HEK293T (cell line): ENCODE measurements around the gene ZDHHC11.
"Not testable (repeated sequence)": the region's sequence is repeated elsewhere in the genome, so short reads cannot be mapped to it uniquely, and the experiment has no call there.

Source experiments
- CTCF ChIA-PET: fragments of 350-600 bp; formaldehyde crosslinking; extraction: SDS; loops from one replicate; lab custom pipeline; 2021; ENCODE audit warnings: antibody characterized with exemption, inconsistent platforms; lab: Yijun Ruan, JAX
- POLR2A ChIA-PET: fragments of 350-600 bp; formaldehyde crosslinking; extraction: SDS; loops from one replicate; lab custom pipeline; 2020; ENCODE audit warnings: antibody characterized with exemption, inconsistent platforms; lab: Yijun Ruan, JAX
- DNase-seq: peaks from one replicate; pipeline ENCODE4 v3.0.0; 2012; ENCODE audit warnings: mixed read lengths; ENCODE audit errors: extremely low spot score
- ARNT ChIP-seq: fragments of 450-650 bp; IDR thresholded peaks from 2 replicates; pipeline ENCODE4 v1.6.1; 2017; ENCODE audit warnings: mild to moderate bottlenecking
- BHLHE40 ChIP-seq: fragments of 450-650 bp; IDR thresholded peaks from 2 replicates; pipeline ENCODE4 v1.6.1; 2016; ENCODE audit warnings: mild to moderate bottlenecking, moderate library complexity, borderline replicate concordance
- CTBP1 ChIP-seq: fragments of 450-650 bp; IDR thresholded peaks from 2 replicates; pipeline ENCODE4 v1.6.1; 2016; ENCODE audit warnings: borderline replicate concordance
- ELF4 ChIP-seq: fragments of 450-650 bp; IDR thresholded peaks from 2 replicates; pipeline ENCODE4 v1.6.1; 2017; ENCODE audit warnings: antibody characterized with exemption
- FOXA1 ChIP-seq: fragments of 450-650 bp; IDR thresholded peaks from 2 replicates; pipeline ENCODE4 v1.6.1; 2016; ENCODE audit warnings: mild to moderate bottlenecking
- FOXK2 ChIP-seq: fragments of 450-650 bp; IDR thresholded peaks from 2 replicates; pipeline ENCODE4 v1.6.1; 2016; ENCODE audit warnings: mild to moderate bottlenecking
- FOXM1 ChIP-seq: fragments of 450-650 bp; IDR thresholded peaks from 2 replicates; pipeline ENCODE4 v1.6.1; 2017; ENCODE audit warnings: mild to moderate bottlenecking, borderline replicate concordance
- HDGF ChIP-seq: fragments of 450-650 bp; IDR thresholded peaks from 2 replicates; pipeline ENCODE4 v1.6.1; 2017; ENCODE audit warnings: antibody characterized with exemption, borderline replicate concordance
- L3MBTL2 ChIP-seq: fragments of 450-650 bp; conservative IDR thresholded peaks from 2 replicates; pipeline ENCODE4 v1.6.1; 2016; ENCODE audit warnings: mild to moderate bottlenecking
- LEF1 ChIP-seq: fragments of 450-650 bp; IDR thresholded peaks from 2 replicates; pipeline ENCODE4 v1.6.1; 2017; ENCODE audit warnings: mild to moderate bottlenecking, borderline replicate concordance
- NFRKB ChIP-seq: fragments of 450-650 bp; IDR thresholded peaks from 2 replicates; pipeline ENCODE4 v1.6.1; 2016; ENCODE audit warnings: mild to moderate bottlenecking, moderate library complexity
- PKNOX1 ChIP-seq: fragments of 450-650 bp; IDR thresholded peaks from 2 replicates; pipeline ENCODE4 v1.6.1; 2016
- SP1 ChIP-seq: fragments of 450-650 bp; IDR thresholded peaks from 2 replicates; pipeline ENCODE4 v1.6.1; 2017
- SUZ12 ChIP-seq: fragments of 450-650 bp; IDR thresholded peaks from 2 replicates; pipeline ENCODE4 v1.6.1; 2016; ENCODE audit warnings: mild to moderate bottlenecking
- TARDBP ChIP-seq: fragments of 450-650 bp; IDR thresholded peaks from 2 replicates; pipeline ENCODE4 v1.6.1; 2016
- ZNF384 ChIP-seq: fragments of 450-650 bp; IDR thresholded peaks from 2 replicates; pipeline ENCODE4 v1.6.1; 2016

The ZDHHC11 gene

GRCh38 chr5:858726-859125, 7.9 kb upstream of the ZDHHC11 start:
- no peak for TF ChIP-seq HDGF
- DNase-seq: no peak
- ChIA-PET CTCF (no interaction called here), POLR2A (interaction anchor here (0.8 kb wide), 1 partner anchor 34 kb away, joined by 3 read pairs; the partner anchor contains the start of gene TRIP13)

GRCh38 chr5:856531-857425, 6.0 kb upstream of the ZDHHC11 start:
- ChIA-PET CTCF (no interaction called here), POLR2A (no interaction called here)
- peak; percentile 94 for TF ChIP-seq TARDBP
- TF ChIP-seq HDGF: no peak
- no peak for DNase-seq

GRCh38 chr5:855771-856530, 5.2 kb upstream of the ZDHHC11 start:
- ChIA-PET CTCF (no interaction called here), POLR2A (no interaction called here)
- TF ChIP-seq TARDBP (peak; percentile 96), ELF4 (no peak)
- no peak for DNase-seq

- no peak for DNase-seq
- POLR2A ChIA-PET: no interaction called here
- CTCF ChIA-PET: no interaction called here
- TF ChIP-seq NFRKB: no peak
- no peak for TF ChIP-seq FOXA1
- no peak for TF ChIP-seq HDGF
- TF ChIP-seq BHLHE40: no peak
- TF ChIP-seq TARDBP: no peak
- TF ChIP-seq L3MBTL2: no peak
- TF ChIP-seq SUZ12: no peak
- no peak for TF ChIP-seq SP1
- TF ChIP-seq LEF1: no peak
- TF ChIP-seq FOXM1: no peak
These were observed 4.4 kb upstream of the ZDHHC11 start for GRCh38 chr5:854966-855743.

- ChIA-PET CTCF (no interaction called here), POLR2A (interaction anchor here (0.7 kb wide), 2 partner anchors 8 to 34 kb away, joined by 3 read pairs; no protein-coding TSS in a partner anchor)
- 0 out of 2 replicates have a peak, but pooled peaks have one; percentile 6 for TF ChIP-seq TARDBP
- no peak for TF ChIP-seq HDGF
- TF ChIP-seq FOXM1: no peak
- DNase-seq: no peak
These were observed 3.4 kb upstream of the ZDHHC11 start for GRCh38 chr5:854217-854616.

- POLR2A ChIA-PET: interaction anchor here (0.7 kb wide), 1 partner anchor 9 kb away, joined by 3 read pairs; no protein-coding TSS in a partner anchor
- DNase-seq, CTCF ChIA-PET: not testable (repeated sequence)
These were observed 2.8 kb upstream of the ZDHHC11 start for GRCh38 chr5:853416-854090.

- no peak for DNase-seq
- CTCF ChIA-PET: no interaction called here
- POLR2A ChIA-PET: interaction anchor here (0.7 kb wide), 1 partner anchor 416 kb away, joined by 3 read pairs; no protein-coding TSS in a partner anchor
- TF ChIP-seq CTBP1 (no peak), NFRKB (no peak), HDGF (no peak), TARDBP (no peak), SP1 (no peak), PKNOX1 (no peak), BHLHE40 (no peak), SUZ12 (no peak), L3MBTL2 (no peak), ELF4 (no peak), FOXA1 (no peak), LEF1 (no peak), FOXM1 (no peak), FOXK2 (no peak), ZNF384 (no peak), ARNT (no peak)
These were observed 1.9 kb upstream of the ZDHHC11 start for GRCh38 chr5:852431-853401.
